GM12801 (cell line): ENCODE measurements around the gene CAMTA1.

ENCODE experiments used
- CTCF ChIP-seq: IDR thresholded peaks from one replicate; pipeline ENCODE4 v1.5.1; 2011; ENCODE audit warnings: control low read depth; ENCODE audit not compliant: insufficient read length; ENCODE audit errors: extremely low read depth

The CAMTA1 gene

GRCh38 chr1:7656557-7657215, 871.4 kb downstream of the CAMTA1 start:
- TF ChIP-seq CTCF: no peak

- no peak for TF ChIP-seq CTCF
These were observed 872.2 kb downstream of the CAMTA1 start for GRCh38 chr1:7657287-7658016.

- no peak for TF ChIP-seq CTCF
These were observed 872.8 kb downstream of the CAMTA1 start for GRCh38 chr1:7658099-7658498.

- no peak for TF ChIP-seq CTCF
These were observed 874.3 kb downstream of the CAMTA1 start for GRCh38 chr1:7659514-7659913.

- TF ChIP-seq CTCF: no peak
These were observed 878.3 kb downstream of the CAMTA1 start for GRCh38 chr1:7663451-7664146.

- no peak for TF ChIP-seq CTCF
These were observed 879.1 kb downstream of the CAMTA1 start for GRCh38 chr1:7664147-7664892.

GRCh38 chr1:7664893-7665250, 879.6 kb downstream of the CAMTA1 start:
- TF ChIP-seq CTCF: no peak
